GM18508 (cell line): ENCODE results near the gene RTRAF.

Experiments
- ATAC-seq: cut with Tn5 transposase; IDR thresholded peaks from one replicate; pipeline ENCODE4 v1.9.1; 2021; ENCODE audit warnings: moderate number of reproducible peaks; ENCODE audit not compliant: insufficient read depth, unreplicated experiment

The RTRAF gene

DNA sequence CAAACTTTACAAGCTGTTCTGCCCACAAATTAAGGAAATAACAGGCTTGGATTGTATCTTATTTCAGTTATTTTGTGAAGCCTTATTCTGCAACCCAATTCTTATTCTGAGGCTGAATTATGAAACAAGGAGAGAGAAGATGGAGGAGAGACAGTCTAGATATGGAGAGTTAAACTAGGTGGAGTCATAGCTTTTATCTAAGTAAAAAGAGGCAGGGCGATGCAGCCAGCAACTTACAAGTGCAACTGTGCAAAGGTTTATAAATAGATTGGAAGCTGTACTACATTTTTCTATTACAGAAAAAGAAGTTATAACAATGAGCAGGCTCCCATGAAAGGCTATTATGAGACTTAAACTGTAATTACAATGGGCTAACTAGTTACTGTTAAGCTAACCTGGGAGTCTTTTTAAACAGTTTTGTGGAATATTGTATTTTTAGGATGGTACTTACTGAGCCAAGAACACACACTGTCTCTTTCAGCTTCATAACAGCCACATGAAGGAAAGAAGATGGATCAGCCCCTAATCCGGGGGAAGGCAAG lies 57.1 kb downstream of the RTRAF start:
- ATAC-seq: no peak

DNA sequence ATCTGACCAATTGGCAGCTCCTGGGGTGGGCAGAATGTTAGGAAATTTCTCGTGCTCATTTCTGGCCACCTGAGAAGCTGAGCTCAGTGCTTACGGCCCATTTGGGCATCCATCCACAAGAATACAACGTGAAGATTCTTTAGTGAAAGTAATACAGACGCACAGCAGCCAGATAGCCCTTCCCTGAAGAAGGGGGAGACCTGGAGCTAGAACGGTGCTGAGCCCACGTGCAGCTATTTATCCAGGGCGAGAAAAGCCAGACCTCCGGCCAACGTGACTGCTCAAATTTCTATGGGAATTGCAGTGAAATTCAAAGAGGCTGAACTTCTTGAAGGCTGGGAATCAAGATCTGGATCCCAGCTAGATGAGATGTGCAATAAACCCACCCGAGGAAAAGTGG lies 58.8 kb downstream of the RTRAF start:
- no peak for ATAC-seq

DNA sequence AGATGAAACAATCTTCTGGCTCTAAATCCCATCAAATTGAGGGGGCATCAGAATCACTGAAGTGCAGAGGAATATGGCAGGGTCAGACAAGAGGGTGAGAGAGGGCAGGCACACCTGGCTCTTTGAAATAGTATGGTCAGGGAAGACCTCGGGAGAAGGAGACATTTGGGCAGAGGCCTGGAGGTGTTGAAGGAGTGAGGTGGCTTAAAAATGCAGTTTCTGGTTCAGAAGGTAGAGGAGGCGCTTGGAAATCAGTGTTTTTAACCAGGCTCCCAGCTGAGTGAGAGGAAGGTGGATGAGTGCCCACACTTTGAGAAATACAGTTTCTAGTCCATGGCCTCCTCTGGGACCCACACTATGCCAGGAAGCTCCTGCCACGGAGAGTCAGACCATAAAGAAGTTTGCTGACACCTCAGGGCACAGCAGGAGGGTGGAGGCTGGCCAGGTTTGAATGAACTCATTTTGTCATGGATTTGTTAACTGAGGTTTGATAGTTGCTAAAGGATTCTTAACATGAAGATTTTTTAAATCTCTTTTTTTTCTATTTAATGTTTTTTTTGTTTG lies 59.4 kb downstream of the RTRAF start:
- ATAC-seq: no peak

DNA sequence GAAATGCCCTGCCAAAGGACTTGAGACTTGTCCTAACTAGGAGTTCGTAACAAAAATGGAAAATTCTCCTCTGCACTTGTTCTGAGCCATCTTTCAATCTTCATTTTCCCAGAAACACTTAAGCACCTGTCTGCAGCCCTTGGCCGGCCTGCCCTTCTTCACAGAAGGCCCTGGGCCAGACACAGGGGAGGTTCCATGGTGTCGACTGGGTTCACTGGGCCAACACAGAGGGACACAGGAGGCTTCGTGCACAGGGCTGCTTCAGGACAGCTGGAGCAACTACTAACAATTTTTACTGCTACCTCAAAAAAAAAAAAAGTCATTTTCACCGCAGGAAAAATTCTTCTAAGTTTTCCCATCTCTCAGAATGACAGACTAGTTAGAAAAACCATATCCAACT lies 59.9 kb downstream of the RTRAF start:
- no peak for ATAC-seq

DNA sequence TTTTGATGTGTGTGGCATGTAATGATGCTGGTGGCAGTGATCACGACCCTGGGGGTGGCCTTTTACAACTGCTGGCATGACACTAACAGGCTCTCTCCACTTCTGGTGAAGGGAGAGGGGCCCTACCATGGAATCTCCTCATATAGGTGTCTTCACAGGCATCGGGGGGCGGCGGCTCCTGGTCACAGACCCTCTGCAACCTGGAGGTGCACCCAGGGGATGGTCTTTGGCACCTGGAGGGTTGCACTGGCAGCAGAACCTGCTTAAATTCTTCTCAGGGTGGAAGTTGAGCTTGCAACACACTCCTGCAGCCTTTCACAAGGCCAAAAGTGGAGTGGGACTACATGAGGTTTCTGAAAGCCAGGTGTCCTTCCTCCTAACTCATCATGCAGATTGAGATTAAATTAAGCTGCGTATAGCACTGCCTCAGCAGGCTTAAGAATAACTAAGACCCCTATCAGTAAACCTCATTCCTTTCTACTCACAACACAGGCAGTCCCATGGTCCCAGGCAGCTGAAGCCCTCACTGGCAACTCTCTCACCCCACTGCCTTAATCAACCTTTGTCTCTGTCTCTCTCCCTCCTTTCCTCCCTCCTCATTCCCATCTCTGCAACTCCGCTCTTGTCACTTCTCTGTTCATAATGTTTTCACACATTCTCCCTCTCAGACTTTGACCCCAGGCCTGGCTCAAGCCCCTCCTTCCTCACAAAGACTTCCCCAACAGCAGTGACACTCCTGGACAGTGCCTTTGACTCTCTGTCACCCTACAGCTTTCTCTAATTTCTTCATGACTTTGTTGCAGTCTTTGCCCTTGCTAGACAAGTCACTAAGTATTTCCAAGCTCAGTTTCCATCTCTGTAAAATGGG lies 60.6 kb downstream of the RTRAF start:
- no peak for ATAC-seq

DNA sequence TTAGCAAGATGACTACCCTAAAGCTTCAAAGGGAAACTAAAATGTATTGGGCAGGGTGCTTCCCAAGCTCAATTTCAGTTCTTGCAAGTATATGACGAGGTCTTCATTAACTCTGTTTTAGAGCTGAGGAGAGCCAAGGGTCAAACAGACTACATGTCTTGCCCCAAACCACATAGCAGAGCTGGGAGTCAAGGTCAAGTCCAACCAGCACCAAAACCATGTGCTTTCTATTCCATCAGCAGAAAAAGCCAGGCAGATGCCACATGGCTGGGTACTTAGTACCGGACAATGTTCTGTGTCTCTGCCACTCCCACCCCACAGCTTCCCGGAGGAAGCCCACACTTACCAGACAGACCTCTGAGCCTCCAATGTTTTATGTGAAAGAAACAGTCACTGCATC lies 61.9 kb downstream of the RTRAF start:
- no peak for ATAC-seq

DNA sequence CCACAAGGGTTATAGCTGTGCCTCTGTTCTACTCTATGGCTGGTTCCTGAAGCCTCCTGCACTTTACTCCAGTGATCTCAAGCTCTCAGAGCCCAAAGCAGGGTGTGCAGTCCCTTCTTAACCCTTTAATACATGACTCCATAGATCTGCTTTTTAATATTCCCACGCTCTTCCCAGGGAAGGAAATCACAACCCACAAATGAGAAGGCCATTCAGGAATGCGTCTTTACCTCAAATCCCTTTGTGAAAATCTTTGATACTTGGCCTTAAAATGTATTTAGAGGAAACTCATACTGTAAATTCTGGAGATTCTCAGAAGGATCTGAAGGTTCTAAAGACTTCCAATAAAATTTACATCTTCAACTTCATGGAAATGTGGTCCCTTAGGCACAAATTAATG lies 62.5 kb downstream of the RTRAF start:
- no peak for ATAC-seq

DNA sequence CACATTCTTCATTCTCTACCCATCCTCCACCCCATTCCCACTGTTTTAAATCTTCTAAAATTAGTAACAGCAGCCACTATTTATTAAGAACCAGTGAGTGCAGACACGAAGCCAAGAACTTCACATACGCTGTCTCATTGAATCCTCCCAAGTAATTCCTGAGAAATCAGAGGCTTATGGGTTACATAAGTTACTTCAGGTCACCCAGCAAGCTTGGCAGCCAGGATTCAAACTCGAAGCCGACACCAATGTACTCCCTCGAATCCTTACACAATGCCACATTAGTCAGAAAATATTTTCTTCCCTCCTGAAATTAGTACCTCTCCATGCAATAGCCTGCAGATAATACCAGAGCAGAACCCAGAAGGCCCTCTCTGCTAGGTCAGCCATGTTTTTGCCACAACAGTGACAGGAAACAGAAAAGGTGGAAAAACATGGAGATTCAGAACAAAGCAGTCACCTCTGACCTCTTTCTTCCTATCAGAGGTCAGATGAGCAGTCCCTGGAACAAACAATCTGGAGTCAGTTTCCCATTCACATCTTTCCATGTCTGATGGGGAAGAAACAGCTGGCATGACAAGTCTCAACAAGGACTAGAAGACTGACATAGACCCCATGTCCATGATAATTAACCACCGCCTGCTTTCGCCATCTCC lies 63.1 kb downstream of the RTRAF start:
- no peak for ATAC-seq

DNA sequence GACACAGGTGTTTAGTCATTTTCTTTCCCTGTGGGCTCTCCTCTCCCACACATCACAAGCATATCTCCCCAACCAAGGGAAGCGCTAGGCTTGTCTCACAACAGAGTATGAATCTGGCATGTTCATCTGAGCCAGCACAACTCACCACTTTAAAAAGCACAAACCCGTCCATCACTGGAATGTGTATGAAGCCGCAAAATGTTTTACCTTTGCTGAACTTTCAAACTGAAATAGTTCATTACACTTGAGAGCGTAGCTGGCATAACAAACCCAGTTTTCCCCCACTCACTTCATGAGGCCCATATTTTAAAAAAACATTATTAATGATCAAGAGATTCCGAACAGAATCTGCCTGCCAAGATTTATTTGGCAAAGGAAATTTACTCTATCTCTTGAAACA lies 63.7 kb downstream of the RTRAF start:
- ATAC-seq: no peak

DNA sequence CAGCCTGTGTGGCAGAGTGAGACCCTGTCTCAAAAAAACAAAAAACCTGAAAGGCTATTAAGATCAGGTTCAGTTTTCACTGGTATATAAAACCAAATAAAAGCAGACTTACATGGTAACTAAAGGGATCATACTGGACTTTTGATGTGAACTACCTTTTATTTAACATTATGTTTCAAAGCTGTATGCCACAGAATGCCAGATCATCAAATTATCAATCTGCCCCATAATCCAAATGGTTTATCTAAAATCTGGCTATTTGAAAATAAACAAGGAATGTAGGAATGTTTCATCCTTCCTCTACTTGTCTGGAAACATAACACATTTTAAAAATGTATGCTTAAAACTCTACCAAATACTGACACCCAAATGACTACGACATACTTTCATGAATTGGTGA lies 65.3 kb downstream of the RTRAF start:
- ATAC-seq: no peak

DNA sequence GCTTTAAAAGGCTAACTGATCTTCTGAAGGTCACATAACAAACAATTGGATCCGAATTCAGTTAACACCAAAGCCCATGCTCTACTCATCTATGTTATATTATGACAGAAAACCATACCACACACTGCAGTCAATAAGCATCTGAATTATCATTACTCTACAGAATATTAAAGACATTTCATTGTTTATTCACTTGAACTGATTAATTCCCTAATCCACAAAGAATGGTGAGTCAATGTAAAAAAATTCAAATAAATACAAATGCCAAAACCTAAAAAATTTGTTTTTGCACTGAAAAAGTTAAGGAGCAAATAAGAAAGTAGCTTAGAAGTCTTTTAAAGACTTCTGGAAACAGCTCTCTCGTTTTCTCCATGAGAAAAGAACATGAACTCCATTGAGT lies 65.8 kb downstream of the RTRAF start:
- ATAC-seq: no peak

DNA sequence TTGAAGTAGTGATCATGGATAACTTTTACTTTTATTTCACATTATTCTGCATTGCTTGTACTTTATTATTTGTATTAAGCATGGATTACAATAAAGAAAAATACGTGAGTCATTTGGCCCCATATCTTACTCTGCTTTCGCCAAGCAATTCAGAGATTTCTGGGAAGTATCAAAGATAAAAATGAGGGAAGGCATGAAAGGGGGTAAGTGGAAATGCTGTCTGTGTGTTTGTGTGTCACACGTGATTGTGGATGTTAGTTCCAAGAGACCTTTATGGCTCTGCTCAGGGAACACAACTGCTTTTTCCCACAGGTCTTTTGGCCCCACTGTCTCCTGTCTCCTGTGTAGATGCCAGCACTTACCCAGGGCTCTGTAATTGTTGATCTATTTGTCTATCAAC lies 69.0 kb downstream of the RTRAF start:
- ATAC-seq: no peak

DNA sequence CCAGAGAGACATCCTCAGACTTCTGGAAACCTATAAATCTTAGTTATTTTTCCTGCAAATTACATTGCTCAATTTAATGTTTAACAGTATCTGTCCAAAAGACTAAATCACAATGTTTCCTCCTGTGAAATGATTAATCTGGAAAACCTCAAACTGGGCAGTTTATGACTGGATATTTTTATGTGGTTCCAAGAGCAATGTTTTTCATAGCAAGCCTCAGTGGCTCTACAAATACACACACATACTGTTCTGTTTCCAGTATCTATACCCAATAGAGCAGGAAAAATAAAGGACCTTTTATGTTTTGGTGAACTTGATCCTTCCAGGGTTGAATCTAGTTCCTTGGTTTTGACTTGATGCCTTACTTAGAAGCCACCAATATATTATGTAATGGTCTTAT lies 70.3 kb downstream of the RTRAF start:
- no peak for ATAC-seq

DNA sequence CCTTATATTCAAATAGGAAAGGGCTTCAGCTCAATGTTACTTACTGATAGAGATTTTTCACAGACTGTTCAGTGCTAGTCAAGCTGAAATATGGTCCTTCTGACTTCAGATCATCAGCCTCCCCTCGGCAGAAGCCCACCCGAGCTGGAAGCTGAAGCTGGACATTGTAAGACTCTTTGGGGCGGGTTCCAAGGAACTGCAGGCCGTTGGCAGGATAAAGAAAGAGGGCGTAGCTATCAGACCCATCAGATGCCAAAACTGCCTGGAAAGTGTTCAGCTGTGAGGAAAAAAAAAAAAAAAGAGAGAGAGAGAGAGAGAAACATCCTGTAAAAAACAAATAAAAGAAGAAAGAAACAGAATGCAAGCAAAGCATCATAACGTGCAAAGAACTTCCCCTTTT lies 70.7 kb downstream of the RTRAF start:
- no peak for ATAC-seq
